Calu3 (cell line): ENCODE results near the gene TACO1. TPM values are rescaled to one million over a fixed set of nuclear protein-coding genes. Genes with fewer than 3 reads are reported as not detected.

Experiments
- BruUV-seq: library from RNA; stranded (reverse); fragments of 400-500 nt; replicated peaks from 2 replicates; lab custom pipeline; 2021; lab: Mats Ljungman, UMichigan
- CTCF ChIA-PET: fragments of 300-600 bp; sonication (Branson Sonifier 250); formaldehyde crosslinking; loops from one replicate; lab custom pipeline; 2022; ENCODE audit warnings: antibody characterized with exemption; lab: Charles Lee
- DNase-seq: peaks from one replicate; pipeline ENCODE4 v3.0.0; 2022
- H3K27ac Mint-ChIP-seq: one replicate; pipeline ENCODE4 v1.8.0; 2022; ENCODE audit warnings: mixed read lengths; ENCODE audit not compliant: unreplicated experiment
- H3K27me3 Mint-ChIP-seq: one replicate; pipeline ENCODE4 v1.8.0; 2022; ENCODE audit warnings: mixed read lengths; ENCODE audit not compliant: unreplicated experiment
- H3K36me3 Mint-ChIP-seq: one replicate; pipeline ENCODE4 v1.8.0; 2022; ENCODE audit warnings: mild to moderate bottlenecking, moderate library complexity, mixed read lengths; ENCODE audit not compliant: insufficient read depth, unreplicated experiment
- H3K4me1 Mint-ChIP-seq: one replicate; pipeline ENCODE4 v1.8.0; 2022; ENCODE audit warnings: mild to moderate bottlenecking, low read depth, mixed read lengths; ENCODE audit not compliant: unreplicated experiment
- H3K4me3 Mint-ChIP-seq: one replicate; pipeline ENCODE4 v1.8.0; 2022; ENCODE audit warnings: mild to moderate bottlenecking, low read depth, moderate library complexity, mixed read lengths; ENCODE audit not compliant: unreplicated experiment
- H3K9me3 Mint-ChIP-seq: one replicate; pipeline ENCODE4 v1.8.0; 2022; ENCODE audit warnings: low read depth, mixed read lengths; ENCODE audit not compliant: unreplicated experiment
- CTCF ChIP-seq: fragments of 200-600 bp; IDR thresholded peaks from one replicate; pipeline ENCODE4 v1.8.0; 2022; ENCODE audit warnings: antibody characterized with exemption; ENCODE audit not compliant: unreplicated experiment
- intact Hi-C: fragments of 100-400 bp; cut with micrococcal nuclease; formaldehyde crosslinking; loops from one replicate; pipeline ENCODE4 v1.10.0; 2022; ENCODE audit not compliant: unreplicated experiment
- total RNA-seq: library from RNA; stranded (reverse); gene quantifications from 2 replicates; pipeline ENCODE4 v1.2.3, GENCODE V29; 2022

The TACO1 gene
- total RNA-seq, 1 experiment from 2014 or later, result 14.1 TPM

DNA sequence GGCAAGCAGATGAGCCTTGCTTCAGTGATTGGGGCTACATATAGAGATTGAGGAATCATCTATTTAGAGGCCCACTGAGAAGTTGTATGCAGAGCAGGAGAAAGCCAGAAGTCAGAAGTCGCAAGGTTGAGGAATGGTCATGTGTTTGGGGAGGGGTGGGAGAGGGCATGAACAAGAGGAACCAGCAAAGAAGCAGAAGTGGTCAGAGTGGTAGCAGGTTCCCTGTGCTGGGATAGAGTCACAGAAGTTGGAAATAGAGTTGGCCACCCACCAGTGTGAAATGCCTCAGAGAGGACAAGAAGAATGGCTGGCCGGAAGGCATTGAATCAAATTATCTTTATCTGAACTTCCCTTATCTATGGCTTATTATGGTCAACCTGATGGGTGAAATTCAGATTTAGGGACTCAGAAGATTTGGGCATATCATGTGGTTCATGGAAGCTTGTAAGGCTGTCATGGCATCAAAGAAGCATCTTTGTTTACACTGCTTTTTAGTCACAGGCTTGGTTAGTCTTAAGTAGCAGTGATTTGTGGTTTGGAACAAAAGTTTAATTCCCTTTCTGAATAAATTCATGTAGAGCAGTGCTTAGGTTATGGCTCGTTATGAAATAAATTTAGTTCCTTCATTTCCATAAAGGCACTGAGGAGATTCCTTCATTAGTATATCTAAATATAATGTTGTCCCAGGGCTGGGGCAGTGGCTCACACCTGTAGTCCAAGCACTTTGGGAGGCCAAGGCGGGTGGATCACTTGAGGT is 41.2 kb downstream of the TACO1 start:
- TF ChIP-seq CTCF, result no peak
- peaks cover 3% of the 10 kb centered on the region for H3K4me1 Mint-ChIP-seq
- no peak overlapping the region for H3K27ac Mint-ChIP-seq
- no TSS peak for BruUV-seq
- H3K27me3 Mint-ChIP-seq, result no peaks in the 10 kb centered on the region
- H3K4me3 Mint-ChIP-seq, result no peak overlapping the region
- H3K9me3 Mint-ChIP-seq, result no peaks in the 10 kb centered on the region
- intact Hi-C loops, result no loop called here
- CTCF ChIA-PET, result interaction anchor here (0.7 kb wide), 1 partner anchor 216 kb away, joined by 3 read pairs; no protein-coding TSS in a partner anchor
- H3K36me3 Mint-ChIP-seq, result no peaks in the 10 kb centered on the region
- DNase-seq, result no peak

- CTCF ChIA-PET, result no interaction called here
- peaks cover 10% of the 10 kb centered on the region for H3K4me1 Mint-ChIP-seq
- H3K4me3 Mint-ChIP-seq, result no peak overlapping the region
- no peak for TF ChIP-seq CTCF
- BruUV-seq, result no TSS peak
- H3K27me3 Mint-ChIP-seq, result no peaks in the 10 kb centered on the region
- H3K27ac Mint-ChIP-seq, result no peak overlapping the region
- H3K36me3 Mint-ChIP-seq, result no peaks in the 10 kb centered on the region
- intact Hi-C loops, result no loop called here
- DNase-seq, result no peak
- no peaks in the 10 kb centered on the region for H3K9me3 Mint-ChIP-seq
Observed at GRCh38 chr17:63644846-63645245, 44.2 kb downstream of the TACO1 start.

- TF ChIP-seq CTCF, result no peak
- no peaks in the 10 kb centered on the region for H3K9me3 Mint-ChIP-seq
- CTCF ChIA-PET, result no interaction called here
- BruUV-seq, result no TSS peak
- H3K27me3 Mint-ChIP-seq, result no peaks in the 10 kb centered on the region
- intact Hi-C loops, result no loop called here
- H3K4me1 Mint-ChIP-seq, result peaks cover 10% of the 10 kb centered on the region
- DNase-seq, result no peak
- no peak overlapping the region for H3K27ac Mint-ChIP-seq
- H3K4me3 Mint-ChIP-seq, result no peak overlapping the region
- no peaks in the 10 kb centered on the region for H3K36me3 Mint-ChIP-seq
Observed at GRCh38 chr17:63645775-63646487, 45.2 kb downstream of the TACO1 start.

DNA sequence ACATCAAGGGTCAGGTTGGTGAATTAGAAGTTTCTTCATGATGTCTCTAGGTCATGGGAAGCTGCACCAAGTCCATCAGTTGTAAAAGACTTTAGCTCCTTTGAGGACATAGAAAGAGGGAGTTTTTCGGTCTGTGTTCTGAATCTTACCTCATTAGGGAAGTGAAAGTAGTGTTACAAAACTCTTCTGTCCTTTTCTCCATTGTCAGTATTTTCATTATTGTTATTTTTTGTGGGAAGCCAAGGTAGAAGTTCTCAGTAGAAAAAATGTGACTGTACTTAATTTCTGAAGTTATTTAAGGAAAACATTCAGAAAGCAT is 45.8 kb downstream of the TACO1 start:
- Mint-ChIP-seq H3K9me3 (no peaks in the 10 kb centered on the region), H3K4me3 (no peak overlapping the region), H3K4me1 (peaks cover 10% of the 10 kb centered on the region), H3K27ac (no peak overlapping the region), H3K27me3 (no peaks in the 10 kb centered on the region), H3K36me3 (no peaks in the 10 kb centered on the region)
- CTCF ChIA-PET, result no interaction called here
- DNase-seq, result no peak
- no peak for TF ChIP-seq CTCF
- BruUV-seq, result no TSS peak
- intact Hi-C loops, result no loop called here
